C4-2B (cell line): Measurements from ENCODE around the gene HAPLN1.

Experiments used
- H3K27ac ChIP-seq: fragments of 450-650 bp; 2 replicates; pipeline ENCODE4 v1.5.1; 2017
- CTCF ChIP-seq: fragments of 450-650 bp; conservative IDR thresholded peaks from 2 replicates; pipeline ENCODE4 v1.5.1; 2017; ENCODE audit warnings: mild to moderate bottlenecking
- ZFX ChIP-seq: fragments of 450-650 bp; IDR thresholded peaks from 2 replicates; pipeline ENCODE4 v1.6.1; 2017

Gene HAPLN1

GRCh38 chr5:83665631-83666030 is 55.0 kb downstream of the HAPLN1 start:
- TF ChIP-seq CTCF (no peak), ZFX (no peak)
- H3K27ac ChIP-seq: no peak overlapping the region

GRCh38 chr5:83662558-83662957 is 58.1 kb downstream of the HAPLN1 start:
- no peak for TF ChIP-seq CTCF
- H3K27ac ChIP-seq: no peak overlapping the region

GRCh38 chr5:83657807-83658525 is 62.7 kb downstream of the HAPLN1 start:
- TF ChIP-seq ZFX (no peak), CTCF (no peak)
- H3K27ac ChIP-seq: no peak overlapping the region

- H3K27ac ChIP-seq: no peak overlapping the region
- TF ChIP-seq CTCF (no peak), ZFX (no peak)
Measured at GRCh38 chr5:83654427-83654994, 66.1 kb downstream of the HAPLN1 start.

- H3K27ac ChIP-seq: no peak overlapping the region
- no peak for TF ChIP-seq CTCF
- no peak for TF ChIP-seq ZFX
Measured at GRCh38 chr5:83653669-83654068, 67.0 kb downstream of the HAPLN1 start.

- TF ChIP-seq CTCF: no peak
- no peak for TF ChIP-seq ZFX
- H3K27ac ChIP-seq: no peak overlapping the region
Measured at GRCh38 chr5:83645936-83646335, 74.7 kb downstream of the HAPLN1 start.

- no peak for TF ChIP-seq ZFX
- no peak for TF ChIP-seq CTCF
- no peak overlapping the region for H3K27ac ChIP-seq
Measured at GRCh38 chr5:83644301-83644700, 76.4 kb downstream of the HAPLN1 start.
